IPS-15b (cell line): Measurements from ENCODE around the gene ZNF91.
"Not testable (repeated sequence)": the region's sequence is repeated elsewhere in the genome, so short reads cannot be mapped to it uniquely, and the experiment has no call there.

Experiments
- H3K27me3 ChIP-seq: one replicate; pipeline ENCODE4 v1.6.1; 2013; ENCODE audit warnings: low read length; ENCODE audit not compliant: control insufficient read depth, insufficient read depth
- H3K36me3 ChIP-seq: one replicate; pipeline ENCODE4 v1.6.1; 2013; ENCODE audit warnings: low read length; ENCODE audit not compliant: control insufficient read depth, insufficient read depth
- H3K4me1 ChIP-seq: one replicate; pipeline ENCODE4 v1.6.1; 2013; ENCODE audit warnings: mild to moderate bottlenecking, low read length; ENCODE audit not compliant: control insufficient read depth, insufficient read depth
- H3K4me3 ChIP-seq: one replicate; pipeline ENCODE4 v1.5.1; 2013; ENCODE audit warnings: low read depth, low read length
- H3K9ac ChIP-seq: one replicate; pipeline ENCODE4 v1.6.1; 2013; ENCODE audit warnings: low read depth, mild to moderate bottlenecking, low read length
- H3K9me3 ChIP-seq: one replicate; pipeline ENCODE4 v1.6.1; 2013; ENCODE audit warnings: mild to moderate bottlenecking, low read length; ENCODE audit not compliant: control insufficient read depth, insufficient read depth

Gene ZNF91

GRCh38 chr19:23395041-23395721 is at the start of gene ZNF91:
Gene ZNF91 (minus strand): TSS chr19:23395471. CDS start chr19:23395354, 117 bp downstream.
- Histone ChIP-seq H3K4me1 (no peaks in the 10 kb centered on the region), H3K9me3 (no peaks in the 10 kb centered on the region), H3K36me3 (peaks cover 12% of the 10 kb centered on the region), H3K9ac (peak within 1 kb of the TSS; percentile 99), H3K27me3 (no peaks in the 10 kb centered on the region), H3K4me3 (peak within 1 kb of the TSS; percentile 100)

- H3K4me3 ChIP-seq: no peak overlapping the region
- peaks cover 15% of the 10 kb centered on the region for H3K9me3 ChIP-seq
- no peaks in the 10 kb centered on the region for H3K27me3 ChIP-seq
Observed at GRCh38 chr19:23440791-23441190, 45.5 kb upstream of the ZNF91 start.

GRCh38 chr19:23440207-23440606 is 44.9 kb upstream of the ZNF91 start:
- Histone ChIP-seq H3K4me3 (no peak overlapping the region), H3K9me3 (peaks cover 15% of the 10 kb centered on the region), H3K27me3 (no peaks in the 10 kb centered on the region), H3K4me1 (no peaks in the 10 kb centered on the region), H3K36me3 (no peaks in the 10 kb centered on the region), H3K9ac (no peak overlapping the region)

More at GRCh38 chr19:23440791-23441190, 45.5 kb upstream of the ZNF91 start:
- Histone ChIP-seq H3K36me3 (no peaks in the 10 kb centered on the region), H3K9ac (no peak overlapping the region), H3K4me1 (no peaks in the 10 kb centered on the region)

GRCh38 chr19:23439623-23440022 is 44.4 kb upstream of the ZNF91 start:
- peaks cover 15% of the 10 kb centered on the region for H3K9me3 ChIP-seq

GRCh38 chr19:23437901-23438300 is 42.6 kb upstream of the ZNF91 start:
- H3K9ac ChIP-seq: no peak overlapping the region
- no peaks in the 10 kb centered on the region for H3K36me3 ChIP-seq
- H3K27me3 ChIP-seq: no peaks in the 10 kb centered on the region
- peaks cover 15% of the 10 kb centered on the region for H3K9me3 ChIP-seq
- H3K4me1 ChIP-seq: no peaks in the 10 kb centered on the region
- H3K4me3 ChIP-seq: no peak overlapping the region

More at GRCh38 chr19:23439623-23440022, 44.4 kb upstream of the ZNF91 start:
- no peak overlapping the region for H3K4me3 ChIP-seq
- no peaks in the 10 kb centered on the region for H3K27me3 ChIP-seq
- no peaks in the 10 kb centered on the region for H3K4me1 ChIP-seq
- H3K36me3 ChIP-seq: no peaks in the 10 kb centered on the region
- no peak overlapping the region for H3K9ac ChIP-seq

- H3K9me3 ChIP-seq: peaks cover 10% of the 10 kb centered on the region
- H3K27me3 ChIP-seq: no peaks in the 10 kb centered on the region
- H3K9ac ChIP-seq: no peak overlapping the region
- no peaks in the 10 kb centered on the region for H3K36me3 ChIP-seq
- no peak overlapping the region for H3K4me3 ChIP-seq
- H3K4me1 ChIP-seq: no peaks in the 10 kb centered on the region
Observed at GRCh38 chr19:23436944-23437343, 41.7 kb upstream of the ZNF91 start.

GRCh38 chr19:23436318-23436717 is 41.0 kb upstream of the ZNF91 start:
- Histone ChIP-seq H3K36me3 (no peaks in the 10 kb centered on the region), H3K9me3 (peaks cover 10% of the 10 kb centered on the region), H3K4me1 (no peaks in the 10 kb centered on the region), H3K27me3 (no peaks in the 10 kb centered on the region), H3K4me3 (no peak overlapping the region), H3K9ac (no peak overlapping the region)

- no peaks in the 10 kb centered on the region for H3K27me3 ChIP-seq
- H3K9me3 ChIP-seq: no peaks in the 10 kb centered on the region
Observed at GRCh38 chr19:23420824-23421223, 25.6 kb upstream of the ZNF91 start.

GRCh38 chr19:23419261-23419660 is 24.0 kb upstream of the ZNF91 start:
- H3K4me3 ChIP-seq, H3K27me3 ChIP-seq, H3K36me3 ChIP-seq, H3K9ac ChIP-seq, H3K4me1 ChIP-seq, H3K9me3 ChIP-seq: not testable (repeated sequence)

More at GRCh38 chr19:23420824-23421223, 25.6 kb upstream of the ZNF91 start:
- H3K9ac ChIP-seq: no peak overlapping the region
- peaks cover 2% of the 10 kb centered on the region for H3K4me1 ChIP-seq
- H3K4me3 ChIP-seq: no peak overlapping the region
- H3K36me3 ChIP-seq: no peaks in the 10 kb centered on the region

GRCh38 chr19:23415561-23416191 is 20.4 kb upstream of the ZNF91 start:
- Histone ChIP-seq H3K4me1 (peaks cover 2% of the 10 kb centered on the region), H3K4me3 (peak overlapping the region; percentile 80), H3K9ac (peak overlapping the region; percentile 80), H3K36me3 (no peaks in the 10 kb centered on the region), H3K27me3 (no peaks in the 10 kb centered on the region), H3K9me3 (no peaks in the 10 kb centered on the region)

- Histone ChIP-seq H3K9me3 (no peaks in the 10 kb centered on the region), H3K4me1 (peaks cover 2% of the 10 kb centered on the region), H3K9ac (peak overlapping the region; percentile 80), H3K4me3 (peak overlapping the region; percentile 80), H3K27me3 (no peaks in the 10 kb centered on the region), H3K36me3 (no peaks in the 10 kb centered on the region)
Observed at GRCh38 chr19:23415034-23415433, 19.8 kb upstream of the ZNF91 start.

- Histone ChIP-seq H3K4me3 (no peak overlapping the region), H3K4me1 (no peaks in the 10 kb centered on the region), H3K36me3 (peaks cover 3% of the 10 kb centered on the region), H3K27me3 (no peaks in the 10 kb centered on the region), H3K9me3 (no peaks in the 10 kb centered on the region), H3K9ac (no peak overlapping the region)
Observed at GRCh38 chr19:23410155-23410554, 14.9 kb upstream of the ZNF91 start.
